H9 (cell line): ENCODE data around the gene HIBCH. TPM values are rescaled to one million over a fixed set of nuclear protein-coding genes. Genes with fewer than 3 reads are reported as not detected.

Source experiments
- DNase-seq: peaks from one replicate; pipeline ENCODE4 v3.0.0-alpha.2; 2017
- H2AFZ ChIP-seq: one replicate; pipeline ENCODE4 v1.6.1; 2013; ENCODE audit warnings: mild to moderate bottlenecking, low read length, control low read depth, moderate library complexity
- H2AK5ac ChIP-seq: 2 replicates; pipeline ENCODE4 v1.6.1; 2013; ENCODE audit warnings: low read length, control low read depth, mixed read lengths; ENCODE audit not compliant: insufficient read length
- H2BK120ac ChIP-seq: one replicate; pipeline ENCODE4 v1.6.1; 2013; ENCODE audit warnings: low read depth, mild to moderate bottlenecking, low read length, control low read depth, inconsistent platforms; ENCODE audit not compliant: poor library complexity, severe bottlenecking
- H2BK12ac ChIP-seq: 2 replicates; pipeline ENCODE4 v1.6.1; 2013; ENCODE audit warnings: low read length, control low read depth, mixed read lengths, low read depth; ENCODE audit not compliant: insufficient read length
- H2BK15ac ChIP-seq: 2 replicates; pipeline ENCODE4 v1.6.1; 2013; ENCODE audit warnings: low read depth, low read length, control low read depth
- H2BK20ac ChIP-seq: one replicate; pipeline ENCODE4 v1.6.1; 2013; ENCODE audit warnings: low read depth, mild to moderate bottlenecking, low read length, control low read depth, inconsistent platforms; ENCODE audit not compliant: poor library complexity, severe bottlenecking
- H2BK5ac ChIP-seq: 2 replicates; pipeline ENCODE4 v1.6.1; 2013; ENCODE audit warnings: low read length, control low read depth, mixed read lengths; ENCODE audit not compliant: insufficient read length
- H3K14ac ChIP-seq: 2 replicates; pipeline ENCODE4 v1.6.1; 2013; ENCODE audit warnings: low read length, control low read depth; ENCODE audit not compliant: insufficient read depth
- H3K18ac ChIP-seq: 2 replicates; pipeline ENCODE4 v1.6.1; 2013; ENCODE audit warnings: low read depth, mild to moderate bottlenecking, mixed read lengths, low read length, control low read depth; ENCODE audit not compliant: insufficient read length
- H3K23ac ChIP-seq: 2 replicates; pipeline ENCODE4 v1.6.1; 2013; ENCODE audit warnings: low read length, control low read depth, mixed read lengths, low read depth; ENCODE audit not compliant: insufficient read length
- H3K23me2 ChIP-seq: 2 replicates; pipeline ENCODE4 v1.6.1; 2013; ENCODE audit warnings: low read depth, mild to moderate bottlenecking, mixed read lengths, low read length, control low read depth; ENCODE audit not compliant: insufficient read length, poor library complexity, severe bottlenecking
- H3K27ac ChIP-seq: 2 replicates; pipeline ENCODE4 v1.5.1; 2013; ENCODE audit warnings: low read length, control low read depth, mixed read lengths, low read depth; ENCODE audit not compliant: insufficient read length
- H3K27me3 ChIP-seq: 2 replicates; pipeline ENCODE4 v1.6.1; 2013; ENCODE audit warnings: low read length, control low read depth, inconsistent platforms; ENCODE audit not compliant: insufficient read depth
- H3K4ac ChIP-seq: 2 replicates; pipeline ENCODE4 v1.6.1; 2013; ENCODE audit warnings: low read depth, mild to moderate bottlenecking, control low read depth, inconsistent platforms, low read length, moderate library complexity
- H3K4me1 ChIP-seq: 2 replicates; pipeline ENCODE4 v1.6.1; 2013; ENCODE audit warnings: low read length, control low read depth, inconsistent platforms; ENCODE audit not compliant: insufficient read depth
- H3K4me2 ChIP-seq: 2 replicates; pipeline ENCODE4 v1.6.1; 2013; ENCODE audit warnings: low read length, control low read depth, mixed read lengths; ENCODE audit not compliant: insufficient read length, insufficient read depth
- H3K56ac ChIP-seq: 2 replicates; pipeline ENCODE4 v1.6.1; 2013; ENCODE audit warnings: low read depth, mild to moderate bottlenecking, mixed read lengths, low read length, control low read depth; ENCODE audit not compliant: insufficient read length
- H3K79me1 ChIP-seq: 2 replicates; pipeline ENCODE4 v1.6.1; 2013; ENCODE audit warnings: low read depth, mild to moderate bottlenecking, moderate library complexity, low read length, control low read depth, inconsistent platforms; ENCODE audit not compliant: insufficient read depth, poor library complexity, severe bottlenecking
- H3K79me2 ChIP-seq: 2 replicates; pipeline ENCODE4 v1.6.1; 2013; ENCODE audit warnings: low read length, control low read depth, inconsistent platforms; ENCODE audit not compliant: insufficient read depth
- H3K9ac ChIP-seq: 2 replicates; pipeline ENCODE4 v1.6.1; 2013; ENCODE audit warnings: low read length, control low read depth, mixed read lengths; ENCODE audit not compliant: insufficient read length; ENCODE audit errors: extremely low read depth
- H3K9me3 ChIP-seq: one replicate; pipeline ENCODE4 v1.6.1; 2013; ENCODE audit warnings: low read depth, low read length, inconsistent platforms; ENCODE audit not compliant: control insufficient read depth
- H3T11ph ChIP-seq: one replicate; pipeline ENCODE4 v1.6.1; 2013; ENCODE audit warnings: mild to moderate bottlenecking, low read length, control low read depth, inconsistent platforms
- H4K20me1 ChIP-seq: one replicate; pipeline ENCODE4 v1.6.1; 2013; ENCODE audit not compliant: control insufficient read depth, insufficient read length, insufficient read depth
- H4K5ac ChIP-seq: 2 replicates; pipeline ENCODE4 v1.6.1; 2013; ENCODE audit warnings: low read depth, mild to moderate bottlenecking, mixed read lengths, low read length, control low read depth; ENCODE audit not compliant: insufficient read length
- H4K8ac ChIP-seq: replicated peaks from 2 replicates; pipeline ENCODE4 v1.6.1; 2013; ENCODE audit warnings: low read length, control low read depth, mixed read lengths, low read depth; ENCODE audit not compliant: insufficient read length
- H4K91ac ChIP-seq: 2 replicates; pipeline ENCODE4 v1.6.1; 2013; ENCODE audit warnings: low read depth, mild to moderate bottlenecking, moderate library complexity, mixed read lengths, low read length, control low read depth; ENCODE audit not compliant: insufficient read length
- H3K27ac Mint-ChIP-seq, 3 experiments: 2 replicates in 2 of 3; 3 replicates in 1 of 3; pipeline ENCODE4 v1.8.0; 2020 to 2021; ENCODE audit warnings: mixed read lengths in 3 of 3, mild to moderate bottlenecking in 1 of 3, moderate library complexity in 1 of 3
- H3K27me3 Mint-ChIP-seq: 2 replicates; pipeline ENCODE4 v1.8.0; 2021; ENCODE audit warnings: low read depth, mild to moderate bottlenecking, moderate library complexity, mixed read lengths
- H3K36me3 Mint-ChIP-seq, 3 experiments: 2 replicates in 2 of 3; 3 replicates in 1 of 3; pipeline ENCODE4 v1.8.0; 2020 to 2021; ENCODE audit warnings: low read depth in 3 of 3, mixed read lengths in 3 of 3; ENCODE audit not compliant: insufficient read depth in 1 of 3
- H3K4me1 Mint-ChIP-seq, 2 experiments: 2 replicates each; pipeline ENCODE4 v1.8.0; 2020; ENCODE audit warnings: mixed read lengths in 2 of 2
- H3K4me3 Mint-ChIP-seq, 2 experiments: 2 replicates in 1 of 2; 3 replicates in 1 of 2; pipeline ENCODE4 v1.8.0; 2020 to 2021; ENCODE audit warnings: mild to moderate bottlenecking in 2 of 2, mixed read lengths in 2 of 2, moderate library complexity in 1 of 2
- H3K9me3 Mint-ChIP-seq, 2 experiments: 2 replicates in 1 of 2; 3 replicates in 1 of 2; pipeline ENCODE4 v1.8.0; 2020; ENCODE audit warnings: mild to moderate bottlenecking in 2 of 2, mixed read lengths in 2 of 2, moderate library complexity in 1 of 2
- WGBS: extraction: QIAGEN DNeasy Blood & Tissue Kit; methylation state at CpG from one replicate; pipeline ENCODE4 v1.1.7; 2013; ENCODE audit warnings: missing lambda C conversion rate, low lambda C conversion rate, mixed read lengths; ENCODE audit not compliant: insufficient read length; ENCODE audit errors: extremely low coverage; 5-methylcytosine and 5-hydroxymethylcytosine counted together
- total RNA-seq: library from RNA; stranded (reverse); gene quantifications from 2 replicates; pipeline ENCODE4 v1.2.1, GENCODE V29; 2021
- TF ChIP-seq, protein P1 (sequence below): fragments of 200-600 bp; sonication (generic); conservative IDR thresholded peaks from 3 replicates; pipeline ENCODE4 v1.8.0; 2021; ENCODE audit warnings: antibody characterized with exemption, mild to moderate bottlenecking

Gene HIBCH
- total RNA-seq, 1 experiment from 2014 or later, result 28.0 TPM

DNA sequence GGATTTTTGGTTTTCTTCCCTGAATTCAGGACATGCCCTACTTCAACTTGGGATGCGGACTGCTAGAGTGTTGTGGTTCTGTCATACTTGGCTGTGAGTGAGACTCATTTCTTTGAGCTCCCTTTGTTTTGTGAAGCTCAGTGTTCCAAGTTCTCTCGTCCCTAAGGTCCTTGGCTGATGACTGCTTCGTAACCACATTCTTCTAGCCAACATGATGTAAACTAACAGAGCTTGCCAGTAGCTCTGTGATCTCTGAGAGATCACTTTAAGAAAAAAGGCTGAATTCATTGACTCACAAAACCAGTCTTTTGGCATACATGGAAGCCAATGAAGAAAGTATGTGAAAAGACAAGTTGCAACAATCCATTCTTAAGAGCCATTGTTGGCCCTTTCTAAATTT is 160.2 kb downstream of the HIBCH start:
- H2AFZ ChIP-seq, result no peak overlapping the region
- Mint-ChIP-seq H3K4me1 (peaks cover 9 to 10% of the 10 kb centered on the region in 2 experiments), H3K27ac (no peak overlapping the region)

More for the DNA sequence above, 160.2 kb downstream of the HIBCH start:
- H3K23me2 ChIP-seq, result no peaks in the 10 kb centered on the region
- no peak overlapping the region for H4K5ac ChIP-seq
- no CpG with 5 or more reads among the region's 3 CpGs for WGBS
- H3K4me1 ChIP-seq, result no peaks in the 10 kb centered on the region
- no peak overlapping the region for H3K23ac ChIP-seq
- no peak overlapping the region for H2BK12ac ChIP-seq
- H4K8ac ChIP-seq, result no peak overlapping the region
- H2AK5ac ChIP-seq, result no peak overlapping the region
- no peak overlapping the region for H2BK5ac ChIP-seq
- H3K9me3 ChIP-seq, result no peaks in the 10 kb centered on the region
- H3K9ac ChIP-seq, result no peak overlapping the region
- no peak for DNase-seq
- H3K27me3 ChIP-seq, result no peaks in the 10 kb centered on the region
- H3K27me3 Mint-ChIP-seq, result no peaks in the 10 kb centered on the region
- no peak overlapping the region for H3K4me3 Mint-ChIP-seq
- no peaks in the 10 kb centered on the region for H3K36me3 Mint-ChIP-seq
- H3K79me1 ChIP-seq, result no peaks in the 10 kb centered on the region
- no peak overlapping the region for H3K4ac ChIP-seq
- H3K14ac ChIP-seq, result no peak overlapping the region
- no peak overlapping the region for H2BK120ac ChIP-seq
- no peaks in the 10 kb centered on the region for H3K9me3 Mint-ChIP-seq
- no peak overlapping the region for H2BK15ac ChIP-seq
- H4K20me1 ChIP-seq, result no peaks in the 10 kb centered on the region
- H3K56ac ChIP-seq, result no peak overlapping the region
- no peak overlapping the region for H3K18ac ChIP-seq
- H3K79me2 ChIP-seq, result no peaks in the 10 kb centered on the region
- H2BK20ac ChIP-seq, result no peak overlapping the region
- H3K27ac ChIP-seq, result no peak overlapping the region
- no peak overlapping the region for H4K91ac ChIP-seq
- no peak overlapping the region for H3K4me2 ChIP-seq
- H3T11ph ChIP-seq, result no peak overlapping the region
- TF ChIP-seq, protein P1, sequence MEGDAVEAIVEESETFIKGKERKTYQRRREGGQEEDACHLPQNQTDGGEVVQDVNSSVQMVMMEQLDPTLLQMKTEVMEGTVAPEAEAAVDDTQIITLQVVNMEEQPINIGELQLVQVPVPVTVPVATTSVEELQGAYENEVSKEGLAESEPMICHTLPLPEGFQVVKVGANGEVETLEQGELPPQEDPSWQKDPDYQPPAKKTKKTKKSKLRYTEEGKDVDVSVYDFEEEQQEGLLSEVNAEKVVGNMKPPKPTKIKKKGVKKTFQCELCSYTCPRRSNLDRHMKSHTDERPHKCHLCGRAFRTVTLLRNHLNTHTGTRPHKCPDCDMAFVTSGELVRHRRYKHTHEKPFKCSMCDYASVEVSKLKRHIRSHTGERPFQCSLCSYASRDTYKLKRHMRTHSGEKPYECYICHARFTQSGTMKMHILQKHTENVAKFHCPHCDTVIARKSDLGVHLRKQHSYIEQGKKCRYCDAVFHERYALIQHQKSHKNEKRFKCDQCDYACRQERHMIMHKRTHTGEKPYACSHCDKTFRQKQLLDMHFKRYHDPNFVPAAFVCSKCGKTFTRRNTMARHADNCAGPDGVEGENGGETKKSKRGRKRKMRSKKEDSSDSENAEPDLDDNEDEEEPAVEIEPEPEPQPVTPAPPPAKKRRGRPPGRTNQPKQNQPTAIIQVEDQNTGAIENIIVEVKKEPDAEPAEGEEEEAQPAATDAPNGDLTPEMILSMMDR, result no peak
